GM12878 (cell line): Measurements from ENCODE around the gene ZNF467. TPM values are rescaled to one million over a fixed set of nuclear protein-coding genes. Genes with fewer than 3 reads are reported as not detected.

Experiments
- ATAC-seq: fragments of 200-7000 bp; cut with Tn5 transposase; 3 replicates; pipeline ENCODE4 v1.9.1; 2020; ENCODE audit warnings: mild to moderate bottlenecking, moderate library complexity
- BruUV-seq: library from RNA; stranded (reverse); fragments of 400-500 nt; replicated peaks from 2 replicates; lab custom pipeline; 2021; lab: Mats Ljungman, UMichigan
- CTCF ChIA-PET: fragments of 300-600 bp; sonication (Branson Sonifier 250); formaldehyde crosslinking; extraction: SDS; loops from one replicate; lab custom pipeline; 2021; ENCODE audit warnings: inconsistent platforms; lab: Yijun Ruan, JAX
- POLR2A ChIA-PET: fragments of 350-600 bp; formaldehyde crosslinking; extraction: SDS; loops from one replicate; lab custom pipeline; 2021; ENCODE audit warnings: inconsistent platforms; lab: Charles Lee
- RAD21 ChIA-PET: fragments of 300-600 bp; sonication (Branson Sonifier 250); formaldehyde crosslinking; loops from one replicate; lab custom pipeline; 2023; ENCODE audit warnings: antibody characterized with exemption; ENCODE audit not compliant: unreplicated experiment; lab: Charles Lee
- SMC1A ChIA-PET: fragments of 300-600 bp; sonication (Branson Sonifier 250); formaldehyde crosslinking; loops from one replicate; lab custom pipeline; 2023; ENCODE audit not compliant: unreplicated experiment, uncharacterized antibody; lab: Charles Lee
- DNase-seq: peaks from one replicate; pipeline ENCODE4 v3.0.0-alpha.2; 2011; ENCODE audit warnings: low read depth, low spot score
- FAIRE-seq: peaks from 3 replicates; lab custom pipeline; 2011; peaks lifted over from hg19 to GRCh38; lab: Jason Lieb, UNC
- H2AFZ ChIP-seq: 2 replicates; pipeline ENCODE4 v1.6.0; 2011; ENCODE audit warnings: low read depth, low read length, control low read depth; ENCODE audit not compliant: control insufficient read depth
- H3K27ac ChIP-seq: 2 replicates; pipeline ENCODE4 v1.5.1; 2011; ENCODE audit warnings: control low read depth; ENCODE audit not compliant: control insufficient read depth, insufficient read depth
- H3K27me3 ChIP-seq, 2 experiments: replicated peaks in 1 of 2; 2 replicates each; pipeline versions ENCODE4 v1.6.0 to v1.6.1; 2011; ENCODE audit warnings: low read length in 1 of 2; ENCODE audit not compliant: control insufficient read depth in 2 of 2, insufficient read depth in 2 of 2
- H3K36me3 ChIP-seq, 2 experiments: 2 replicates each; pipeline ENCODE4 v1.5.1; 2011; ENCODE audit warnings: low read length in 1 of 2; ENCODE audit not compliant: control insufficient read depth in 2 of 2, insufficient read depth in 2 of 2
- H3K4me1 ChIP-seq: 2 replicates; pipeline ENCODE4 v1.6.1; 2011; ENCODE audit warnings: mild to moderate bottlenecking, low read length, moderate library complexity, mixed read lengths; ENCODE audit not compliant: control insufficient read depth, insufficient read depth
- H3K4me2 ChIP-seq: 2 replicates; pipeline ENCODE4 v1.6.0; 2011; ENCODE audit warnings: control low read depth; ENCODE audit not compliant: control insufficient read depth, insufficient read depth
- H3K4me3 ChIP-seq: fragments of 200-600 bp; sonication (generic); 2 replicates; pipeline ENCODE4 v1.5.1; 2016
- H3K79me2 ChIP-seq: 2 replicates; pipeline ENCODE4 v1.6.0; 2011; ENCODE audit warnings: low read length; ENCODE audit not compliant: control insufficient read depth, insufficient read depth
- H3K9ac ChIP-seq: 2 replicates; pipeline ENCODE4 v1.8.0; 2011; ENCODE audit warnings: low read length, control low read depth, mixed read lengths; ENCODE audit not compliant: control insufficient read depth, insufficient read depth
- H3K9me3 ChIP-seq: replicated peaks from 3 replicates; pipeline ENCODE4 v1.5.1; 2011; ENCODE audit warnings: mild to moderate bottlenecking, low read length; ENCODE audit not compliant: control insufficient read depth, insufficient read depth
- H4K20me1 ChIP-seq: 2 replicates; pipeline ENCODE4 v1.6.0; 2011; ENCODE audit not compliant: control insufficient read depth, insufficient read depth
- BCL3 ChIP-seq: IDR thresholded peaks from 2 replicates; pipeline ENCODE4 v1.6.1; 2011; ENCODE audit warnings: borderline replicate concordance, low read depth, mild to moderate bottlenecking, moderate library complexity, low read length; ENCODE audit not compliant: insufficient read depth, poor library complexity, severe bottlenecking
- CTCF ChIP-seq, 3 experiments: IDR thresholded peaks in 2 of 3; conservative IDR thresholded peaks in 1 of 3; 2 replicates each; pipeline ENCODE4 v1.5.1; 2011; ENCODE audit warnings: low read depth in 3 of 3, low read length in 3 of 3, mild to moderate bottlenecking in 3 of 3, control low read depth in 2 of 3, moderate library complexity in 2 of 3, inconsistent platforms in 1 of 3, mixed read lengths in 1 of 3; ENCODE audit not compliant: control insufficient read depth in 2 of 3, insufficient read depth in 1 of 3; ENCODE audit errors: extremely low read depth in 1 of 3
- FOXM1 ChIP-seq: IDR thresholded peaks from 2 replicates; pipeline ENCODE4 v1.6.1; 2012; ENCODE audit warnings: low read depth, mild to moderate bottlenecking, inconsistent platforms, low read length, moderate library complexity
- NBN ChIP-seq: fragments of 450-650 bp; IDR thresholded peaks from 2 replicates; pipeline ENCODE4 v1.6.1; 2016
- POLR2AphosphoS5 ChIP-seq: IDR thresholded peaks from 2 replicates; pipeline ENCODE4 v1.6.1; 2011; ENCODE audit warnings: mild to moderate bottlenecking, low read length, inconsistent platforms
- RAD21 ChIP-seq: IDR thresholded peaks from 2 replicates; pipeline ENCODE4 v1.6.1; 2011; ENCODE audit warnings: mild to moderate bottlenecking, low read depth, low read length, moderate library complexity; ENCODE audit not compliant: insufficient read depth
- SMC3 ChIP-seq: IDR thresholded peaks from 2 replicates; pipeline ENCODE4 v1.6.1; 2011; ENCODE audit warnings: low read length, improper control_type of control experiment, borderline replicate concordance
- SUPT20H ChIP-seq: IDR thresholded peaks from 2 replicates; pipeline ENCODE4 v1.6.1; 2011; ENCODE audit warnings: low read depth, mild to moderate bottlenecking, low read length, moderate library complexity, borderline replicate concordance; ENCODE audit not compliant: control insufficient read depth
- WGBS: methylation state at CpG from one replicate; pipeline ENCODE4 v1.1.6; 2016; ENCODE audit warnings: low lambda C conversion rate; ENCODE audit not compliant: insufficient replicate concordance, insufficient coverage; ENCODE audit errors: missing lambda C conversion rate; 5-methylcytosine and 5-hydroxymethylcytosine counted together
- in situ Hi-C: fragments of 300-500 bp; cut with MboI; formaldehyde crosslinking; loops from 9 replicates; pipeline ENCODE4 v1.14.3; 2018; ENCODE audit warnings: mixed read lengths
- intact Hi-C: fragments of 100-400 bp; cut with micrococcal nuclease; formaldehyde crosslinking; loops from one replicate; pipeline ENCODE4 v1.14.2; 2022; ENCODE audit not compliant: unreplicated experiment
- polyA plus RNA-seq, 11 experiments: library from polyadenylated mRNA; depleted of rRNA in 4 of 11; unstranded in 6 of 11; stranded (reverse) in 5 of 11; fragments of >200 nt; fragmentation: Nextera tagmentation in 4 of 11; fragmentation: Illumina TruSeq in 1 of 11; extraction: Ambion mirVana in 4 of 11; extraction: Trizol in 1 of 11; gene quantifications; 1 replicate in 1 of 11; 2 replicates in 10 of 11; pipeline versions ENCODE4 v1.2.1 to v1.2.3, GENCODE V29; 2011 to 2016; ENCODE audit warnings: inconsistent platforms in 2 of 11, missing spikeins in 2 of 11, low read depth in 1 of 11
- total RNA-seq, 4 experiments: library from RNA; depleted of rRNA in 3 of 4; stranded (reverse); fragments of >200 nt in 3 of 4; fragmentation: Illumina TruSeq in 1 of 4; extraction: Trizol in 1 of 4; gene quantifications; 2 replicates each; pipeline versions ENCODE4 v1.2.1 to v1.2.3, GENCODE V29; 2013 to 2021

ZNF467 gene
- total and polyA plus RNA-seq, 10 of the 15 experiments (the other 5 are each of a cell fraction or from before 2014, with no cell fraction given), result not detected

GRCh38 chr7:149799397-149800168 lies 26.2 kb upstream of the ZNF467 start:
- Histone ChIP-seq H3K4me2 (no peak overlapping the region), H4K20me1 (no peaks in the 10 kb centered on the region), H3K79me2 (no peaks in the 10 kb centered on the region), H2AFZ (no peak overlapping the region), H3K9me3 (no peaks in the 10 kb centered on the region), H3K4me1 (no peaks in the 10 kb centered on the region), H3K27ac (no peak overlapping the region), H3K4me3 (no peak overlapping the region), H3K27me3 (no peaks in the 10 kb centered on the region), H3K36me3 (no peaks in the 10 kb centered on the region), H3K9ac (no peak overlapping the region)
- SMC1A ChIA-PET, result interaction anchor here (0.6 to 1.3 kb wide), 2 partner anchors 128 to 369 kb away, joined by 3 to 5 read pairs; no protein-coding TSS in a partner anchor
- FAIRE-seq, result no peak
- intact Hi-C loops, result loop anchor here (5.0 kb wide), 1 partner anchor 137 kb away; no protein-coding TSS in a partner anchor
- RAD21 ChIA-PET, result interaction anchor here (0.7 to 2.0 kb wide), 4 partner anchors 28 to 177 kb away, joined by 3 to 21 read pairs (median 6); no protein-coding TSS in a partner anchor
- POLR2A ChIA-PET, result no interaction called here
- ATAC-seq, result peak; percentile 77
- TF ChIP-seq FOXM1 (no peak), SUPT20H (no peak), RAD21 (peak; percentile 50), POLR2AphosphoS5 (no peak), SMC3 (peak; percentile 16; the same call in 1 of the 2 replicates), NBN (no peak), CTCF (IDR thresholded peaks at IDR 0.05 in 2 of 3, conservative IDR thresholded peaks at IDR 0.05 in 1 of 3; ENCODE audit: control insufficient read depth in 2 of 3, extremely low read depth in 1 of 3, insufficient read depth in 1 of 3, low read depth in 3 of 3, low read length in 3 of 3) (peak; percentile 54 to 67 (median 60)), BCL3 (no peak)
- WGBS, result 1% methylated on average over 8 of the region's 8 CpGs
- CTCF ChIA-PET, result interaction anchor here (0.5 to 3.1 kb wide), 10 partner anchors 10 to 482 kb away, joined by 3 to 38 read pairs (median 4); no protein-coding TSS in a partner anchor
- in situ Hi-C loops, result no loop called here
- DNase-seq, result no peak
- no TSS peak for BruUV-seq
